ENCODE results near the gene LSM5.

LSM5 gene

GRCh38 chr7:32459788-32460187 lies 30.4 kb downstream of the LSM5 start:
- no peak for DNase-seq

- DNase-seq, result no peak
These were observed 32.2 kb downstream of the LSM5 start for GRCh38 chr7:32458025-32458424.

- no peak for DNase-seq
These were observed 36.7 kb downstream of the LSM5 start for GRCh38 chr7:32453341-32454011.

GRCh38 chr7:32447218-32447617 lies 43.0 kb downstream of the LSM5 start:
- DNase-seq, result no peak

- no peak for DNase-seq
These were observed 53.8 kb downstream of the LSM5 start for GRCh38 chr7:32436146-32436928.

All from effector CD4-positive, alpha-beta T cell (primary cell).